Germinal center (tissue), 1 donor: ENCODE data around the gene SH3PXD2B.
"Not testable (repeated sequence)": the region's sequence is repeated elsewhere in the genome, so short reads cannot be mapped to it uniquely, and the experiment has no call there.

Experiments used
- DNase-seq: peaks from one replicate; pipeline ENCODE4 v3.0.0; 2012; ENCODE audit warnings: mixed read lengths, low spot score

SH3PXD2B gene

GRCh38 chr5:172294831-172295230, 159.5 kb downstream of the SH3PXD2B start:
- no peak for DNase-seq

DNA sequence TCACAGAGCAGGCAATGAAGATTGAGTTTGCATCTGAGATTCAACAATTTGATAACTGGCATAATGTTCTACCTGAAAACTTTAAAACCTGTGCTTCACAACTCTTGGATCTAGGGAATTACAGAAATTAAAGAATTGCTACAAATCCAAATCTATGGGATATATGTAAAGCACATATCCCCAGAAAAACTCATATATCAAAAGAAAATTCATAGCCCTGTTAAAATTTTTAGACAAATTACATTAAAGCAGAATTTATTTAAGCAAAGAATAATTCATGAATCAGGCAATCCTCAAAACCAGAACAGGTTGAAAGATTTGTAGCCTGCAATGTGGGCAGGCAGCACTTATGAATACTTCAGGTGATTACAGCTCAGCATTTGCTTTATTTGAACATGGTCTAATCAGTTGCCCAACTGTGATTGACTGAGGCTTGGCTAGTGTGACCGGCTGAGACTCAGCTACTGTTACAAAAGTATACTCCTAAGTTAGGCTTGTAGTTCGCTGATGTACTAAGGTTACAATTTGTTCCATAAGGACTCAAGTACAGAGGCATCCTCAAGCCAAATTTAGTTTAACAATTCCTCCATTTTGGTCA, 160.5 kb downstream of the SH3PXD2B start:
- no peak for DNase-seq

DNA sequence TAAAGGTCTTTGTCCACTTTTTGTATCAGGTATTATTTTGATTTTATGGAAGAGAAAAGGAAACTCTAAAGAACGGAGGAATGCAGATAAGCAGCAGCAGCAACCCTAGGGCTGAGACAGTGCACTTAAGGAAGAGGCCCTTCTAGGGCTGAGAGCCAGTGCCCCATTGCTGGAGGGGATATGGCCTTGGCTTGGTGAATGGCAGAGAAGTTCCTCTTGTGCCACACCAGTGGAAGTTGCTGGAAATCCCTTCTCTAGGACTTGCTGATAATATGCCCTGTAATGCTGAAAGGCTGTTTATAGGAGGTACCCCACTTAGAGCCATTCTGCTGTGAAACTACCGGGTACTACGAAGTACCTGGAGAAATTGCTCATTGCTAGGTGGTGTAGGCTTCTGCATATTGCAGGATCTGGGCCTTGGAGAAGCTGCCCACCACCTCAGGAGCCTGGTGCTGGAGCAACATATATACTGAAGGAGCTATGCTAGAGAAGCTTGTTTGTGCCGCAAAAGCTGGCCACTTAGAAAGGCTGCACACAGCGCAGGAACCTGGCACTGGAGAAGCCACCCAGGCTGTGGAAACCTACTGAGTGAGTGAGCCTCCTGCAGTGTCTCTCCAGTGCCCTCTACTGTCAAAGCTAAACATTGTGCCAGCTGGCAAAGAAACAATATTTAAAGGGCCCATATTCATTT, 161.1 kb downstream of the SH3PXD2B start:
- peak; percentile 53 for DNase-seq

GRCh38 chr5:172291837-172292236, 162.5 kb downstream of the SH3PXD2B start:
- DNase-seq = not testable (repeated sequence)

DNA sequence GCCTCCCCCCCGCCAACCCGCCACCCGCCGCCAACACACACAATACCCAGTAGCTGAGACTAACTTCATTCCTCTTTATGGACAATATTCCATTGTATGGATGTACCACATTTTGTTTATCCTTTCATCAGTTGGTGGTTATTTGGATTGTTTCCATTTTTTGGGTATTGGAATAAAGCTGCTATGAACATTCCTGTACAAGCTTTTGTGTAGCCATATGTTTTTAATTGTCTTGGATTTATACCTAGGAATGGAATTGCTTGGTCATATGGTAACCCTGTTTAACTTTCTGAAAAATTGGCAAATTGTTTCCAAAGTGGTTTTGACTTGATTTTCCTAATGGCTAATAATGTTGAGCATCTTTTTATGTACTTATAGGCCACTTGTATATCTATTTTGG, 165.9 kb downstream of the SH3PXD2B start:
- no peak for DNase-seq

- not testable (repeated sequence) for DNase-seq
These were observed 167.2 kb downstream of the SH3PXD2B start for GRCh38 chr5:172287140-172287539.

DNA sequence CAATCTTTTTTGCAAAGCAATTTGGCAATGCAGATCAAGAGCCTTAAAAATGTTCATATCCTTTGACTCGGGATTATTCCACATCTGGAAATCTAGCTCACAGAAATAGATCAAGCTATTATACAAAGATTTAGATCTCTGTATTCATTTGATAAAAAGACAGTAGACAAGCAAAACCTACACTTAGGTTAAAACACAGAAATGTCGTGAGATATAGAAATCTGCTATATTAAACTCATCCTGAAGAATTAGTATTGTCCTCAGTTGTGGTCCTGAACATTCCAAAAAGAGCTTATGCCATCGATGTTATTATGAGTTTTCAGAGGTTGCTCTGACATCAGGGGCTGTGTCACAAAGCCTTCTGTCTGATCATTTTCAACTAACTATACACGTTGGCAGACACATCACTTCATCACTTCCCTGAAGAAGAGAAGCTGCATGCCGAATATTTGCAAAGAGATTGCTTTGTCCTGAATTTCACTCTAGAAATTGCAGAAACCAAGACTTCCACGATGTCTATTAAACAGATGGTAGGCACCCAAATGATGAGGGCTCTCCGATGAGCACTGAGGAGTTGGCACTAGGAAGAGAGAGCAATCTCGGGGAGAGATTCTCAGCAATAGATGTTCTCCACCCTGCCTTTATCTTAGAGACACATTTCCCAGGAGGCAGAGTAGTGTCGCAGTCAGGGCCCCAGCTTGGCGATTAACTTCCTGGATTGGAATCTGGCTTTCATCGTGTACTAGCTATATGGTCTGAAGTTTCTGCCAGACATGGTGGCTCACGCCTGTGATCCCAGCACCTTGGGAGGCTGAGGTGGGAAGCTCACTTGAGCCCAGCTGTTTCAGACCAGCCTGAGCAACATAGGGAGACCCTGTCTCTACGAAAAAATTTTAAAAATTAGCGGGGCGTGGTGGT, 168.8 kb downstream of the SH3PXD2B start:
- DNase-seq = no peak

DNA sequence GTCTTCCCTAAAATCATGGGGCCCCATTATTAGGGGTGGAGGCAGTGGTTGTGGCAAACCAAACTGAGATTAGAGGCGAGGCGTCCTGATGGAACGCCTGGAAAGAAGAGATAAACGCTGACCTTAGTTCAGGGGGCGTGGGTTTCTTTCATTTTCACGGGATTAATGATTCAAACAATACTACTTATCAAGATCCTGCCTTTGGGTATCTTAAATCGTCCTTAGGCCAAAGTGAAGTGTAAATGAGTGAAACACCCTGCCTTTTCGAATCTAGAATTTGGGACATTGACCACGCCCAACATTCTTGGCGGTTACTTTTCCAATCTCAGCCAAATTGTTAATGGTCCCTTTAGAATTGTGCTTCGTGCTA, 169.7 kb downstream of the SH3PXD2B start:
- no peak for DNase-seq

- peak; percentile 97 for DNase-seq
These were observed 170.3 kb downstream of the SH3PXD2B start for GRCh38 chr5:172283862-172284610.

- DNase-seq = peak; percentile 91
These were observed 171.1 kb downstream of the SH3PXD2B start, which contains the start of gene UBTD2 for GRCh38 chr5:172283020-172283861. Gene UBTD2 (minus strand): TSS chr5:172283764. CDS start chr5:172283665, 99 bp downstream.

GRCh38 chr5:172282272-172283019, 171.9 kb downstream of the SH3PXD2B start:
- no peak for DNase-seq

DNA sequence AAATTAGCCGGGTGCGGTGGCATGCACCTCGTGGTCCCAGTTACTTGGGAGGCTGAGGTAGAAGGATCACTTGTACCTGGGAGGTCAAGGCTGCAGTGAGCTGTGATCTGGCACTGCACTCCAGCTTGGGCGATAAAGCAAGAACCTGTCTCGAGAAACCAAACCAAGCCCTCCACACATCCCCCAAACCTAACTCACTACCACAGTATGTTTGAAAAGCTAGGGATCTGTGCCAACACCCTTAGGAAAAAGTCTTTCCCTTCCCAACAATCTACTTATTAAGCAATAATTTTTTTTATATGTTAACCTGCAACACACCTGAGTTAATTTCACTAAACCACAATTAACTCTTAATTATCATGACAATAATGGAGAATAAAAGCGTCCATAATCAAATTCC, 173.0 kb downstream of the SH3PXD2B start:
- no peak for DNase-seq

DNA sequence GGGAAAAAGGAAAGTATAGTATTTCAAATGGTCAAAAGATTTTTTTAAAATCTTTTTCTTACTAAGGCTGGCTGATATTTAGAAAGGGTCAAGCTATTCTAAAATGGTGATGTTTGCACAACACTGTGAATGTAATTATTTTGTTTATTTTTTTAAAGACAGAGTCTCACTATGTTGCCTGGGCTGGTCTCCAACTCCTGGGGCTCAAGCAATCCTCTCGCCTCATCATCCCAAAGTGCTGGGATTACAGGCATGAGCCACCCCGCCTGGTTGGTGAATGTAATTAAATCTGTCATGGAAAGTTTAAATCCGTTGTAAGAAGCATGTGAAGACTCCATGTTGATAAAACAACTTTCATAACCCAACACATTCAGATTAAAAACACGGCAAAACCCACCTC, 173.4 kb downstream of the SH3PXD2B start:
- DNase-seq = no peak

GRCh38 chr5:172280317-172280716, 174.0 kb downstream of the SH3PXD2B start:
- DNase-seq = no peak

- no peak for DNase-seq
These were observed 176.0 kb downstream of the SH3PXD2B start for GRCh38 chr5:172278356-172278755.

- DNase-seq = no peak
These were observed 178.1 kb downstream of the SH3PXD2B start for GRCh38 chr5:172276214-172276613.
